Stimulated activated CD8-positive, alpha-beta memory T cell treated with anti-CD3 and anti-CD28 coated beads, Interleukin-12 subunit alpha, Interleukin-12 subunit beta, amount 100 ng/mL, for 24 hours (primary cell): Measurements from ENCODE around the gene SH3BGRL3.
"Not testable (repeated sequence)": the region's sequence is repeated elsewhere in the genome, so short reads cannot be mapped to it uniquely, and the experiment has no call there.

Experiments
- DNase-seq: peaks from one replicate; pipeline ENCODE4 v3.0.0-alpha.2; 2020; ENCODE audit errors: extremely low read depth

Gene SH3BGRL3

GRCh38 chr1:26317146-26317545 is 37.3 kb downstream of the SH3BGRL3 start:
- no peak for DNase-seq

GRCh38 chr1:26317612-26318337 is 37.9 kb downstream of the SH3BGRL3 start, which contains the start of gene CD52:
Gene CD52, plus strand, starts transcription at chr1:26317958. Its CDS starts 60 bp downstream, at chr1:26318018.
- no peak for DNase-seq

- DNase-seq = no peak
Observed at GRCh38 chr1:26318338-26319064, 38.6 kb downstream of the SH3BGRL3 start.

- no peak for DNase-seq
Observed at GRCh38 chr1:26320896-26321295, 41.0 kb downstream of the SH3BGRL3 start.

- DNase-seq = peak; percentile 82
Observed at GRCh38 chr1:26321315-26322041, 41.6 kb downstream of the SH3BGRL3 start.

- DNase-seq = no peak
Observed at GRCh38 chr1:26322042-26322331, 42.1 kb downstream of the SH3BGRL3 start.

- DNase-seq = no peak
Observed at GRCh38 chr1:26323382-26323781, 43.5 kb downstream of the SH3BGRL3 start.

GRCh38 chr1:26324550-26324949 is 44.7 kb downstream of the SH3BGRL3 start:
- DNase-seq = no peak

- DNase-seq = no peak
Observed at GRCh38 chr1:26327956-26328362, 48.1 kb downstream of the SH3BGRL3 start.

GRCh38 chr1:26328597-26328996 is 48.7 kb downstream of the SH3BGRL3 start:
- no peak for DNase-seq

GRCh38 chr1:26329380-26329779 is 49.5 kb downstream of the SH3BGRL3 start:
- DNase-seq = not testable (repeated sequence)

GRCh38 chr1:26330276-26330675 is 50.4 kb downstream of the SH3BGRL3 start:
- DNase-seq = no peak
